HG03175 (cell line): ENCODE data around the gene KRT2.

Experiments used
- ATAC-seq: cut with Tn5 transposase; IDR thresholded peaks from one replicate; pipeline ENCODE4 v1.9.1; 2021; ENCODE audit warnings: mild to moderate bottlenecking, moderate library complexity; ENCODE audit not compliant: unreplicated experiment

The KRT2 gene

GRCh38 chr12:52667509-52667908 lies 15.5 kb upstream of the KRT2 start:
- no peak for ATAC-seq

DNA sequence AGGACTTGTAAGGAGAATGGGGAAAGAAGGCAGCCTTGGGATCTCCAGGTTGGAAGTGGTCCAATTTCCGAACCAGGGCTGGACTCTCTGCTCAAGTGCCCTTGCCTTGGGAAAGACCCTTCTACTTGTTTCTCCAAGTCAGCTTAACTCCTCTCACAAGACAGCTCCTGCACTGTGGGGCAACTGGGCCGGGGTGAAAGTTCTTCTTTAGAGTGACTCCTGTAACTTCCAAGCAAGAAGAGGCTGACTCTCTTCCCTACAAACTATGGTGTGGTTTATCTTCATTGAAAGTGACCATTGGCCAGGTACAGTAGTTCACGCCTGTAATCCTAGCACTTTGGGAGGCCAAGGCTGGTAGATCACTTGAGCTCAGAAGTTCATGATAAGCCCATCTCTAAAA lies 14.5 kb upstream of the KRT2 start:
- no peak for ATAC-seq

DNA sequence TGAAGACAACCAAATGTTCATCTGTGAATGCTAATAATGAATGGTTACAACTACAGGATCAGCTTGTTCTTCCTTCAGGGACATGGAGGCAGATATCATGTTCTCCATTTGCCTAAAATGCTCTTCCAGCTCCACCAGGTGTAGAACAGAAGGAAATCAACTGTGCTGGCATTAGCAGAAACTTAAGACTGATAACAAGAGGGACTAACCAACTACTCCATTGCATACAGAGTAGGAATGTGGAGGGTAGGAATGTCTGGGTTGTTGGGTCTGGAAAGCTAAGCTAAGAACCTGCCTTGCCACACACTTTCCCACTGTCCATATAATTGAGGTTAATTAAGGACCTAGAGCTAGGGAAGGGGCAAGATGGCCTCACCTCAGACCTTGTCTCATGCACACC lies 11.4 kb upstream of the KRT2 start:
- no peak for ATAC-seq

GRCh38 chr12:52662918-52663229 lies 10.9 kb upstream of the KRT2 start:
- no peak for ATAC-seq

DNA sequence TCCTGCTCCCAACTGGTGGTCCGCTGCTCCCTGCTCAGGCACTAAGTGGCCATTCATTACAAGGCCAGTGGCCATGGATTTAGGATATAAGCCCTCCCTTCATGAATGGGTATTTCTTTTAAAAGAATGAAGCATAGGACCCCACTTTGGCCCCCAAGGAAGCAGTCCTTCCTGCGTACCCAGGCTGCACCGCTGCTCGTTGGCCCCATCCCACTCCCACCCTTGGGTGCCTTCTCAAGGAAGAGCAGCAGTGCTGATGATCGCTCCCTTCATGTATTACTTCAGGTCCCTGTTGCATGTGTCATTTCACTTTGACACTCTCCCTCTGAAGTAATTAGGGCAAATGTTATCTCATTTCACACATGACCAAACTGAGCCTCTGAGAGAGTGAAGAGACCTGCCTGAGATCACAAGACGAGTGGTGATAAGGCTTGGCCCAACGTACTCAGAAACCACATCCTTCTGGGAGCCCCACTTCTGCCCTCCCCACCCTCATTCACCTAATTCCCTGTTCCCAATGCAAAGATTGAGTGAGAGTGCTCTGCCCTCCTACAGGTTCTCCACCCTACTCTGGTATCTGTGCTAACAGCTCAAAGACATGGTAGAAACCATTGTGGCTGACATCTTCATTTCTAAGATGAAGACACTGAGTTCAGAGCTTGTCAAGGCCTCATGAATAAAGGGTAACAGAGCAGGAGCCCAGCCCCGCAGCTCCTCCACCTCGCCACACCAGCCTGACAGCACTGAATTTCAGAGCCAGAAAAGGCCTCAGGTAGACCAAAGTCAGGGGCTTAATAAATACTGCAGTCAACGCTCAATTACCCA lies 10.3 kb upstream of the KRT2 start:
- no peak for ATAC-seq

DNA sequence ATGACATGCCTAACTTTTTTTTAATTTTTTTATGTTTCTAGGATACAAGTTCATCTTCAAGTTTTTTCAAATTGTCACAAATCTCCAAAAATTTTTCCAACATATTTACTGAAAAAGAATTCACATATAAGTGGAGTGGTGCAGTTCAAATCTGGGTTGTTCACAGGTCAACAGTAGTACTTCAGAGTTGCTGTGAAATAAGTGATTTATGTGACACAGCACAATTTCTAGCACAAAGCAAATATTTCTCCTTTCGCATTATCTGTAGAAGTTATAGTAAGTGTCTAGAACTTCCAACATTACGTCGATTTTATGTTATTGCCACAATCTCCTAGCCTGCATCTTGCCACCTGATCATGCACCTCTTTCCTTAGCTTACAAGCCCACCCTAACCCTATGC lies 9.7 kb upstream of the KRT2 start:
- ATAC-seq: no peak

DNA sequence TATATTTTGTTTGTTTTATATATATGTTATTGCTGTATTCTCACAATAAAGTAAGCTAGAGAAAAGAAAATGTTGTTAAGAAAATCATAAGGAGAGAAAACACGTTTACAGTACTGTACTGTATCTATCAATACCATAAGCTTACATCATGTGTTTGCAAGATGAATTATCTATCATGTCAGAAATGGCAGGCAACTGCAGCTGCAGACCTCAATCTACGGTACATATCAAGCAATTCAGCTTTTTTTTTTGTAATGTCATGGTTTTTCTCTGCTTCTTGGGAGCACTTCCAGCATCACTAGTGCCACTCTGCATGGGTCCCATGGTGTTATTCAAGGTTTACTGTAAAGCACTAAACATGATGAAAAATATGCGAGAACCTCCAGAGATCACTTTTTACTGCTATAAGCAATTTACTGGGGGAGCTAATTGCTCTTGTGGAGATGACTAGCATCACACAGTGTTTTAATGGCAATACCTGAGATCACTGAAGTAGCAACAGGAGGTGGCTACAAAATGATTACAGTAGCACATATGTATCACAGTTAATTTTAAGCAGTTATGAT lies 9.0 kb upstream of the KRT2 start:
- ATAC-seq: no peak

DNA sequence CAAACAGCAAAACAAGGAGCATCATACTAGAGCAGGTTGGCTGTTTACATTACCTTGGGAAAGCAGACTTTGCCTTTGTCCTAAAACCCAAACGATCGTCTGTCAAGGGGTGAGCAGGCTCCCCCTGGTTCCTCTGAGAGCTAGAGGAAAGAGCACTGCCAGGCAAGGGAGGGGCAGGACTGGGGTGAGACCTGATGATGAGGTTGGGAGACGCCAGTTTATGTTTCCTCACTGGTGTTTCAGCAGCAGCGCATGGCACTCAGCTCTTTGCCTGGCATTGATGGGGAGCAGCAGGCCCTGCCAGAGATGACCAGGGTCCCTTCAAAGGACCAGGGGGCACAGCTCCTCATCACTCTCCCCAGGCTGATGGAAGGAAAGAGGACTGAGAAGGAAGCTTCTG lies 7.9 kb upstream of the KRT2 start:
- ATAC-seq: no peak

GRCh38 chr12:52659395-52659794 lies 7.4 kb upstream of the KRT2 start:
- no peak for ATAC-seq

DNA sequence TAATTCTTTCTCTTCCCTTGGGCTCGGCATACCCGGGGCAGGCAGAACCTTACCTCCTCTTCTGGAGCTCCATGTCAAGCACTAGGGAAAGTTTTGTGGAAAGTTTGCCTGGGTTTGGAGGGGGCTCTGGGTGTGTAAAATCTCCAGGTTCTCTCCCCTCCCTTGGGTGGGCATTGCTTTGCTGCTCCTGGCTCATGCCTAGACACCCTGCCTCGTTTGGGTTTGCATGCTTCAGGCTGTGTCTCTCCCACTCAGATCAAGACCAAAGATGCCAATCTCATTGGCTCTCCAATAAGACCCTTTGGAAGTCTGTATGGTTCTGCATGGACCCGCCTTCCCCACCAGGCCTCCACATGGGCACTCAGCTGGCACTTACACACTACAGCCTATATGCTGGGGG lies 6.2 kb upstream of the KRT2 start:
- no peak for ATAC-seq

GRCh38 chr12:52657250-52657902 lies 5.4 kb upstream of the KRT2 start:
- no peak for ATAC-seq

GRCh38 chr12:52656616-52657015 lies 4.6 kb upstream of the KRT2 start:
- ATAC-seq: no peak

- ATAC-seq: no peak
Observed at GRCh38 chr12:52655720-52656124, 3.7 kb upstream of the KRT2 start.

DNA sequence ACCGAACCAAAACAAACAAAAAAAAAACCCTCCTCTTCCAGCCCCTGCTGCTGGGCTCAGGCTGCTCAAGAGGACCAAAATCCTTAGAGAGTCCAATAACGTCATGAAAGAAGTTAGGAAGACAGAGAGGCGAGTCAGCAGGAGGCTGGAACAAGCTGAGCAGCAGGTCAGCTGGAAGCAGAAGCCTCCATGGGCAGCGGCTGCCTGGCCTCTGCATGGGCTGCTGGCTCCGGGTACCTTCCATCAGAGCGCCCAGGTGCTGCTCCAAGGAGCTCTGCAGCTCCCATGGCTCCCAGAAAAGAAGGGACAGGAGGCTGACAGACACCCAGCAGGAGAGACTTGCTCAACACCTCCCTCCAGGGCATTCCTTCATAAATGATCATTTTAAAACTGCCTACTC lies 3.2 kb upstream of the KRT2 start:
- no peak for ATAC-seq

DNA sequence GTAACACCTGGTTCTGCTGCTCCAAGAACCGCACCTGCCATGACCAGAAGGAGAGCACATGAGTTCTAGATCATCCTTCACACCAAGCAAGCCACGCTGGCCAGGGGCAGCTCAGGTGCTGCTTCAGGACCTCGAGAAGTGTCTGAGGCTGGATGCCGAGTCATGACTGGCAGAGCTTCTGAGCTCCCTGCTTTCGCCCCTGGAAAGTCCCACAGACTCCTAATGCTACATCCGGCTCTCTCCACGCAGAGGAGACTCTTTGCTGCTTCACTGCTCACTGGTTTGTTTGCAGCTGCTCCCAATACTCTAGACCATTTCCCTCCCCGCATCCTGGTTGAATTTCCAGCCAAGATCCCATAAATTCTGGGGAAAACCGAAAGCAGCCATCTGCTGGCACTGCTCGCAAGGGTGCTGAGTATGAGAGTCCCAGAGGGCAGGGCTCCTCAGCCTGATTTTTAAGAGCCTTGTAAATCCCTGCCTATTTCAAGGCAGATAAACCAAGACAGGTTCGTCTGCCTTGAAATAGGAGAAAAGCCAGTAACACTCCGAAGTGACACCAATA lies 1.4 kb downstream of the KRT2 start:
- no peak for ATAC-seq

DNA sequence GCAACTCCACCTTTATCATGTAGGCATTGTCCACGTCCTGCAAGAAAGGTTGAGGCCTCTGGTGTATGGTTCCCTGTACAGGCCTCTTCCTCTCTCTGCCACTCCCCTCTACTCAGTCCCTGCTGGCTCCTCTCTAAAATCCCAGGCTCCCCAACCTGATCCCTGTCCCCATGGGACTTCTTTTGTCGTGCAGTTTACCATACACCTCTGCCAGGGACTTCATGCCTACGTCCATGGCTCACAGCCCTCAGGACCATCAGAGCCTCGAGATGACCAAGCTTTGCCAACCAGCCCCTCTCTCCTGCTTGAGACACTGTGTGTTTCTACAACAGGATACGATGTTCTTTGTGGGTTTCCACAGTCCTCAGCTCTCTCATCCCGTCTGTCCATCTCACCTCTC lies 2.9 kb downstream of the KRT2 start:
- no peak for ATAC-seq

- no peak for ATAC-seq
Observed at GRCh38 chr12:52648012-52648550, 3.9 kb downstream of the KRT2 start.

DNA sequence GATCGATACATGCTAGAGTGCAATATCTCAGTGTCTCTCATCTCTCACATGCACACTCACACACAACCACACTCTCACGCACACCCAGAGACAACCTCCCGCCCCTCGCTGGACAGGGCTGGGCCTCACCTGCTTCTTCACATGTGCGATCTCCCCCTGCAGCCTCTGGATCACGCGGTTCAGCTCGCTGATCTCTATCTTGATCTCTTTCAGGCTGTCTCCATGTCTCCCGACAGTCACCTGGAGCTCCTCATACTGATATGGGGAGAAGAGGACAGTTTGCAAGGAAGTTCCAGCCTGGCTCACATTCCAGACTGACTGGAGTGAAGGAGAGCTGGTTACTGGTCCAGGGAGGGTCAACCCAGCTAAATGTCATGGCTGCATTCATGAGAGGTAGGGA lies 4.4 kb downstream of the KRT2 start:
- no peak for ATAC-seq

GRCh38 chr12:52646613-52647012 lies 5.4 kb downstream of the KRT2 start:
- no peak for ATAC-seq

DNA sequence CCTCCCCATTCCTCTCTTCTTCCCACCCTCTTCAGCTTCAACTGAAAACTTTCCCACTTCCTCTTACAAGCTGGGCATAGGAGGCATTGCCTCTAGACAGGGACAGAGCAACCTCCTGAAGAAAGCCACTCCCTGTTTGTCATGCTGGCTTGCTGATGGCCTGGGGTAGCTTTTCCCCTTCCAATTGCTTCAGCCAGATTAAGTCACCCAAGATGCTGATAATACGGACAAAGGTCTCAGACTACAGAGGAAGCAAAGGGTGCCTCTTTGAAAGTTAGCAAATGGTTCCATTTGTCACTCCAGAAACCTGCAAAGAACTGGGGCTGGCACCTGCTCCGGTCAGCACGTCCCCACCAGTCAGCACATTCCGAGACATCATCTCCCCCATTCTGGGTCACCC lies 6.0 kb downstream of the KRT2 start:
- no peak for ATAC-seq

DNA sequence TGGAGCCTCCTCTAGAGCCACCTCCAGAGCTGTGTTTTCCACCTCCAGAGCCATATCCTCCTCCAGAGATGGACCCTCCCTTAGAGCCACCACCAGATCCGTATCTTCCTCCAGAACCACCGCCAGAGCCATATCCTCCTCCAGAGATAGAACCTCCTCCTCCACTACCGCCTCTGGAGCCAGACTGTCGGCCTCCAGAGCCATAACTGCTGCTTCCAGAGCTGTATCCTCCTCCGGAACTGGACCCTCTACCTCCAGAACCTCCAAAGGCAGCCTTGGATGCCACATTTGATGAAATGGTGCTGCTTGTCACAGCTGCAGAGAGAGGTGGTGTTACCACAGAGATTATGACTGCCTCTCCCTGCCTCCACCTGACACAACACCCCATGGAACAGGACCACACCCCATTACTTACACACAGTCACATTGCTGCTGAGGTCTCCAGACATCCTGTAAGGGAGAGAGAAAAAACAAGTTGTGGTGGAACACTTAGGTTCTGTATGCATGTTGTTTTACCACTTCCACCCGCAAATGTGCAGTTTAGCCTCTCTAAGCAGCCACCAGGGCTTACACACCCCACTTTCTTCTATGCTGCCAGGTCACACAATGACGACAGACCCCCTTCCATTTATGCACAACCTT lies 6.8 kb downstream of the KRT2 start:
- ATAC-seq: no peak

GRCh38 chr12:52644078-52644415 lies 8.0 kb downstream of the KRT2 start:
- ATAC-seq: no peak
